ENCODE measurements around the gene AHRR.

DNA sequence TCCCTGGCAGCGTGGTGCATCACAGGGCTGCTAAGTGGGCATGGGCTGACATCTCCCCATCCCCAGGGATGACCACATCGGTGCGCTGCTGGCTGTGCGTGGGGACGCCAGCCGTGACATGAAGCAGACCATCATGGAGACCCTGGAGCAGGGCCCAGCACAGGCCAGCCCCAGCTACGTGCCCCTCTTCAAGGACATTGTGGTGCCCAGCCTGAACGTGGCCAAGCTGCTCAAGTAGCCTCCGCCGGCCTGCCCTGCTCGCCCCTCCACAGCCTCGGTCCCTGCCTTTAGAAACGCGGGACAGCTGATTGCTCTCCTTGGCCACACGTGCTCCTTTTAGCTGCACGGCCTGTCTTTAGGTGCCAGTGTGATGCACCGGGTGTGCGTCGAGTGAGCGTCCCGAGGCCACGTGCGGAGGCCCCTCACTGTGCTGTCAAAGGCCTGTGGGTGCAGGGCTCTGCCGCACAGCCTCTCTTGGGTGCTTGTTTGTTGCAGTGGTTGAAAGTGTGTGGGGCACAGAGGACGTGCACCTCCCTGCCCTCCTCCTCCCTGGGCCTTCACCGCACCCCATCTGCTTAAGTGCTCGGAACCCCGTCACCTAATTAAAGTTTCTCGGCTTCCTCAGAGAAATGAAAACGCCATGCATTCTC is 145.3 kb downstream of the AHRR start:
- TF ChIP-seq, protein P1, sequence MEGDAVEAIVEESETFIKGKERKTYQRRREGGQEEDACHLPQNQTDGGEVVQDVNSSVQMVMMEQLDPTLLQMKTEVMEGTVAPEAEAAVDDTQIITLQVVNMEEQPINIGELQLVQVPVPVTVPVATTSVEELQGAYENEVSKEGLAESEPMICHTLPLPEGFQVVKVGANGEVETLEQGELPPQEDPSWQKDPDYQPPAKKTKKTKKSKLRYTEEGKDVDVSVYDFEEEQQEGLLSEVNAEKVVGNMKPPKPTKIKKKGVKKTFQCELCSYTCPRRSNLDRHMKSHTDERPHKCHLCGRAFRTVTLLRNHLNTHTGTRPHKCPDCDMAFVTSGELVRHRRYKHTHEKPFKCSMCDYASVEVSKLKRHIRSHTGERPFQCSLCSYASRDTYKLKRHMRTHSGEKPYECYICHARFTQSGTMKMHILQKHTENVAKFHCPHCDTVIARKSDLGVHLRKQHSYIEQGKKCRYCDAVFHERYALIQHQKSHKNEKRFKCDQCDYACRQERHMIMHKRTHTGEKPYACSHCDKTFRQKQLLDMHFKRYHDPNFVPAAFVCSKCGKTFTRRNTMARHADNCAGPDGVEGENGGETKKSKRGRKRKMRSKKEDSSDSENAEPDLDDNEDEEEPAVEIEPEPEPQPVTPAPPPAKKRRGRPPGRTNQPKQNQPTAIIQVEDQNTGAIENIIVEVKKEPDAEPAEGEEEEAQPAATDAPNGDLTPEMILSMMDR (IDR thresholded peaks at IDR 0.05; ENCODE audit: low read length): no peak
- no peak for TF ChIP-seq EZH2 (IDR thresholded peaks at IDR 0.05; ENCODE audit: borderline replicate concordance, low read length)
